ENCODE measurements around the gene DCAF10.
A peak's percentile ranks its signal among the peaks of the same experiment; 100 is the strongest.

DCAF10 gene

DNA sequence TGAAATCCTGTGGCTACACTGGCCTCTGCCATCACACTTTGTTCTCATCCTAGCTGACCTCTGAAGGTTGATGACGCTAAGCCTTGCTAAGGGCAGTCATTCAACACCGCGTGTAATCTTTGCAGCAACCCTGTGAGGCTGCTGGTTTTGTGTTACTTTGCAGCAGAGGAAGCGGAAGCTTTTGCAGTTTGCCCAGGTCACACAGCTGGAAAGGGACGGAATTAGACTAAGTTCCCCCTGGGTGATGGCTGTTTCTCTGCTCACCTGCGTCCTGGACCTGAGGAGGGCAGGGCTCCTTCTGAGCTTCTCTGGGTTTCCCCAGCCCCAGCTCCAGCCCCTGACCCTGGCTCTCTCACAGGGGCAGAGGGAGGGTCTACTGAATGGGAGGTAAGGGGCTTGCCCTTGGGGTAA, 110.7 kb downstream of the DCAF10 start:
- TF ChIP-seq, protein P1, sequence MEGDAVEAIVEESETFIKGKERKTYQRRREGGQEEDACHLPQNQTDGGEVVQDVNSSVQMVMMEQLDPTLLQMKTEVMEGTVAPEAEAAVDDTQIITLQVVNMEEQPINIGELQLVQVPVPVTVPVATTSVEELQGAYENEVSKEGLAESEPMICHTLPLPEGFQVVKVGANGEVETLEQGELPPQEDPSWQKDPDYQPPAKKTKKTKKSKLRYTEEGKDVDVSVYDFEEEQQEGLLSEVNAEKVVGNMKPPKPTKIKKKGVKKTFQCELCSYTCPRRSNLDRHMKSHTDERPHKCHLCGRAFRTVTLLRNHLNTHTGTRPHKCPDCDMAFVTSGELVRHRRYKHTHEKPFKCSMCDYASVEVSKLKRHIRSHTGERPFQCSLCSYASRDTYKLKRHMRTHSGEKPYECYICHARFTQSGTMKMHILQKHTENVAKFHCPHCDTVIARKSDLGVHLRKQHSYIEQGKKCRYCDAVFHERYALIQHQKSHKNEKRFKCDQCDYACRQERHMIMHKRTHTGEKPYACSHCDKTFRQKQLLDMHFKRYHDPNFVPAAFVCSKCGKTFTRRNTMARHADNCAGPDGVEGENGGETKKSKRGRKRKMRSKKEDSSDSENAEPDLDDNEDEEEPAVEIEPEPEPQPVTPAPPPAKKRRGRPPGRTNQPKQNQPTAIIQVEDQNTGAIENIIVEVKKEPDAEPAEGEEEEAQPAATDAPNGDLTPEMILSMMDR (IDR thresholded peaks at IDR 0.05; ENCODE audit: low read length) = no peak
- no peak for TF ChIP-seq EZH2 (IDR thresholded peaks at IDR 0.05; ENCODE audit: borderline replicate concordance, low read length)
- H3K9me2 ChIP-seq (ENCODE audit: low read depth, low read length) = no peaks in the 10 kb centered on the region
- H4K20me1 ChIP-seq (ENCODE audit: insufficient read depth, low read length) = no peaks in the 10 kb centered on the region
- peak overlapping the region; percentile 55 for H3K27ac ChIP-seq (ENCODE audit: low read depth, low read length, poor library complexity, severe bottlenecking)
- no peaks in the 10 kb centered on the region for H3F3A ChIP-seq (ENCODE audit: insufficient read depth, low read length)
- H3K9me3 ChIP-seq (ENCODE audit: low read length) = no peaks in the 10 kb centered on the region
- H3K36me3 ChIP-seq (ENCODE audit: insufficient read depth, low read length) = no peaks in the 10 kb centered on the region
- peak overlapping the region; percentile 62 for H3K9ac ChIP-seq (ENCODE audit: low read length)
- H2AFZ ChIP-seq (ENCODE audit: low read length) = 0 out of 2 replicates have a peak overlapping the region, but pooled peaks have one; percentile 62
- H3K4me2 ChIP-seq (ENCODE audit: low read length) = peak overlapping the region; percentile 74
- peak overlapping the region; percentile 68 for H3K4me3 ChIP-seq (ENCODE audit: low read depth, low read length, poor library complexity, severe bottlenecking)
- peaks cover 15% of the 10 kb centered on the region for H3K4me1 ChIP-seq (ENCODE audit: insufficient read depth, low read length, severe bottlenecking)
- no peaks in the 10 kb centered on the region for H3K79me2 ChIP-seq (ENCODE audit: insufficient read depth, low read length)
- no peaks in the 10 kb centered on the region for H3K27me3 ChIP-seq (ENCODE audit: insufficient read depth, low read length)

DNA sequence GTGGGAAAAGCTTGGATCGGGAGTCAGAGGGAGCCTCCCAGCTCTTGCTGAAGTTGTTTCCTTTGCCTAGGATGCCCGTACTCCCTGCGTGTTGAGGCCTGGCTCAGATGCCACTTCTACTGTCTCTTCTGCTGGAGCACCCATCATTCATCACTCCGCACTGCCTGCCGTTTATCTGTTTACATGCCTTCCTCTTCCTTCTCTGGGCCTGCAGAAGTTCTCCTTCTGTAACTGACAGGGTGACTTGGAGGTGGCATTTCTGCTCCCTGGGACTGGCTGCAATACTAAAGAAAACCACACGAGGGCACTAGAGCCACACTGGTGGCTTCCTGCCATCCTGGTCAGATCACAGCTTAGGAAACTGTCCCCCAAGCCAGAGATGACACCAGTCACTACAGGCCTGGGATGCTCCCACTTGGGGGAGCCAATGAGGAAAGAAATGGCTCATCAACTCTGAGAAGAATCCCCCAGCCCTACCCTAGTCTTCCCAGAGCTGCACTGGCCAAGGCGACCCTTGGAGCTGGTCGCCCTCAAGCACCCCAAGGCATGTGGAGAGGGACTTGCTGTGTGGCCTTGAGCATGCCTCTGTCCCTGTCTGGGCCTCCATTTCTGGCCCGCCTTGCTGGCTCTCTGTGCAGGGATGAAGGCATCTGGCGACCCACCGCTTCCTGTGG, 113.0 kb downstream of the DCAF10 start:
- Histone ChIP-seq H3K4me3 (ENCODE audit: low read depth, low read length, poor library complexity, severe bottlenecking) (no peak overlapping the region), H3K27ac (ENCODE audit: low read depth, low read length, poor library complexity, severe bottlenecking) (no peak overlapping the region)
- TF ChIP-seq, protein P1 (IDR thresholded peaks at IDR 0.05; ENCODE audit: low read length) = peak; percentile 98
- TF ChIP-seq EZH2 (IDR thresholded peaks at IDR 0.05; ENCODE audit: borderline replicate concordance, low read length) = no peak

DNA sequence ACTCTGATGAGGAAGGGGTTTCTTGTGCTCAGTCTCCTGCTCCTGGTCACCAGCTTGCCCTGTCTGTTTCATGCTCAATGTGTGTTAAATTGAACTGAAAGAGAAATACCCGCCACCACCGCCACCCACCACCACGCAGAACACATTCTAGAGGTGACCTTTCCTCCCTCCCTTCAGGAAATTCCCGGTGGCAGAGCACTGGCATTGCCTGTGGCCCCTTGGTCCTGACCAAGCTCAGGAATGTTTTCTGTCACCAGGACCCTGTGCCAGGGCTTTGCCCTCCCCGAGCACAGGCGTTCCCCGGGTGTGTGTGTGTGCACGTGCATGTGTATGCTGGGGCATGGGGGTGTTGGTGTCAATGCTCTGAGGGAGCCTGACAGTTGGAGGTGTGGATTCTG, 113.6 kb downstream of the DCAF10 start:
- H3K27ac ChIP-seq (ENCODE audit: low read depth, low read length, poor library complexity, severe bottlenecking) = no peak overlapping the region
- no peak overlapping the region for H3K9ac ChIP-seq (ENCODE audit: low read length)

More for the DNA sequence above, 113.0 kb downstream of the DCAF10 start:
- no peak overlapping the region for H2AFZ ChIP-seq (ENCODE audit: low read length)
- H3K4me1 ChIP-seq (ENCODE audit: insufficient read depth, low read length, severe bottlenecking) = peaks cover 15% of the 10 kb centered on the region
- no peak overlapping the region for H3K4me2 ChIP-seq (ENCODE audit: low read length)
- H3K36me3 ChIP-seq (ENCODE audit: insufficient read depth, low read length) = no peaks in the 10 kb centered on the region
- H3K9me2 ChIP-seq (ENCODE audit: low read depth, low read length) = no peaks in the 10 kb centered on the region
- no peaks in the 10 kb centered on the region for H4K20me1 ChIP-seq (ENCODE audit: insufficient read depth, low read length)
- H3K9ac ChIP-seq (ENCODE audit: low read length) = no peak overlapping the region
- no peaks in the 10 kb centered on the region for H3K79me2 ChIP-seq (ENCODE audit: insufficient read depth, low read length)
- H3F3A ChIP-seq (ENCODE audit: insufficient read depth, low read length) = no peaks in the 10 kb centered on the region
- no peaks in the 10 kb centered on the region for H3K27me3 ChIP-seq (ENCODE audit: insufficient read depth, low read length)
- no peaks in the 10 kb centered on the region for H3K9me3 ChIP-seq (ENCODE audit: low read length)

More for the DNA sequence above, 113.6 kb downstream of the DCAF10 start:
- Histone ChIP-seq H3F3A (ENCODE audit: insufficient read depth, low read length) (no peaks in the 10 kb centered on the region), H4K20me1 (ENCODE audit: insufficient read depth, low read length) (no peaks in the 10 kb centered on the region), H3K4me2 (ENCODE audit: low read length) (no peak overlapping the region), H3K4me1 (ENCODE audit: insufficient read depth, low read length, severe bottlenecking) (peaks cover 15% of the 10 kb centered on the region), H3K4me3 (ENCODE audit: low read depth, low read length, poor library complexity, severe bottlenecking) (no peak overlapping the region), H3K9me3 (ENCODE audit: low read length) (no peaks in the 10 kb centered on the region), H3K27me3 (ENCODE audit: insufficient read depth, low read length) (no peaks in the 10 kb centered on the region), H3K79me2 (ENCODE audit: insufficient read depth, low read length) (no peaks in the 10 kb centered on the region), H3K9me2 (ENCODE audit: low read depth, low read length) (no peaks in the 10 kb centered on the region), H3K36me3 (ENCODE audit: insufficient read depth, low read length) (no peaks in the 10 kb centered on the region), H2AFZ (ENCODE audit: low read length) (no peak overlapping the region)
- TF ChIP-seq EZH2 (IDR thresholded peaks at IDR 0.05; ENCODE audit: borderline replicate concordance, low read length) = no peak
- TF ChIP-seq, protein P1 (IDR thresholded peaks at IDR 0.05; ENCODE audit: low read length) = no peak
